ENCODE measurements around the gene MAML3. TPM values are rescaled to one million over a fixed set of nuclear protein-coding genes. Genes with fewer than 3 reads are reported as not detected.

MAML3 gene
- total RNA-seq, 2 experiments from 2014 or later, result 2.5 to 2.9 TPM

- H3K27me3 Mint-ChIP-seq, result no peaks in the 10 kb centered on the region
- H3K4me1 ChIP-seq (ENCODE audit: insufficient read depth, low read length), result no peaks in the 10 kb centered on the region
- H3K36me3 Mint-ChIP-seq (ENCODE audit: low read depth), result no peaks in the 10 kb centered on the region
- ChIA-PET CTCF (interaction anchor here (0.7 to 1.1 kb wide), 2 partner anchors 77 to 401 kb away, joined by 3 read pairs; partner anchors contain the start of gene ELMOD2), POLR2A (interaction anchor here (0.8 to 2.8 kb wide), 5 partner anchors 10 to 113 kb away, joined by 3 to 13 read pairs (median 4); partner anchors contain the start of gene MAML3)
- ATAC-seq (ENCODE audit: poor library complexity) (peak; percentile 39), DNase-seq (no peak)
- peaks cover 15% of the 10 kb centered on the region for H3K4me1 Mint-ChIP-seq (ENCODE audit: low read depth)
- no peak overlapping the region for H3K27ac Mint-ChIP-seq
- no peak overlapping the region for H3K4me3 ChIP-seq (ENCODE audit: low read length)
- H3K4me3 Mint-ChIP-seq, result peak overlapping the region; percentile 4
- H3K9me3 ChIP-seq (ENCODE audit: control insufficient read depth in 1 of 2, insufficient read depth in 1 of 2, low read length in 2 of 2), result no peaks in the 10 kb centered on the region
- H3K27ac ChIP-seq (ENCODE audit: low read depth in 1 of 2, low read length in 2 of 2), result no peak overlapping the region
- H3K9me3 Mint-ChIP-seq, result no peaks in the 10 kb centered on the region
- intact Hi-C loops (cut with DNase I, micrococcal nuclease), result loop anchor here in 1 of 2 experiments (1.0 kb wide), 1 partner anchor 27 kb away; no protein-coding TSS in a partner anchor
- TF ChIP-seq CTCF (IDR thresholded peaks at IDR 0.05), result no peak
- H3K27me3 ChIP-seq (ENCODE audit: control insufficient read depth in 1 of 2, insufficient read depth in 2 of 2, low read length in 2 of 2), result no peaks in the 10 kb centered on the region
- no peaks in the 10 kb centered on the region for H3K36me3 ChIP-seq (ENCODE audit: insufficient read depth, low read length)
Measured at GRCh38 chr4:140122891-140123290, 31.1 kb downstream of the MAML3 start.

GRCh38 chr4:140121646-140122045 is 32.3 kb downstream of the MAML3 start:
- Mint-ChIP-seq H3K4me1 (ENCODE audit: low read depth) (peaks cover 22% of the 10 kb centered on the region), H3K9me3 (no peaks in the 10 kb centered on the region), H3K4me3 (no peak overlapping the region), H3K36me3 (ENCODE audit: low read depth) (no peaks in the 10 kb centered on the region), H3K27ac (no peak overlapping the region), H3K27me3 (no peaks in the 10 kb centered on the region)
- no peak for DNase-seq
- H3K27me3 ChIP-seq (ENCODE audit: control insufficient read depth in 1 of 2, insufficient read depth in 2 of 2, low read length in 2 of 2), result no peaks in the 10 kb centered on the region
- H3K4me3 ChIP-seq (ENCODE audit: low read length), result no peak overlapping the region
- CTCF ChIA-PET, result no interaction called here
- H3K9me3 ChIP-seq (ENCODE audit: control insufficient read depth in 1 of 2, insufficient read depth in 1 of 2, low read length in 2 of 2), result no peaks in the 10 kb centered on the region
- H3K4me1 ChIP-seq (ENCODE audit: insufficient read depth, low read length), result no peaks in the 10 kb centered on the region
- intact Hi-C loops (cut with DNase I, micrococcal nuclease), result no loop called here
- no peak for TF ChIP-seq CTCF (IDR thresholded peaks at IDR 0.05)
- H3K36me3 ChIP-seq (ENCODE audit: insufficient read depth, low read length), result no peaks in the 10 kb centered on the region
- POLR2A ChIA-PET, result no interaction called here
- no peak overlapping the region for H3K27ac ChIP-seq (ENCODE audit: low read depth in 1 of 2, low read length in 2 of 2)
- no peak for ATAC-seq (ENCODE audit: poor library complexity)

DNA sequence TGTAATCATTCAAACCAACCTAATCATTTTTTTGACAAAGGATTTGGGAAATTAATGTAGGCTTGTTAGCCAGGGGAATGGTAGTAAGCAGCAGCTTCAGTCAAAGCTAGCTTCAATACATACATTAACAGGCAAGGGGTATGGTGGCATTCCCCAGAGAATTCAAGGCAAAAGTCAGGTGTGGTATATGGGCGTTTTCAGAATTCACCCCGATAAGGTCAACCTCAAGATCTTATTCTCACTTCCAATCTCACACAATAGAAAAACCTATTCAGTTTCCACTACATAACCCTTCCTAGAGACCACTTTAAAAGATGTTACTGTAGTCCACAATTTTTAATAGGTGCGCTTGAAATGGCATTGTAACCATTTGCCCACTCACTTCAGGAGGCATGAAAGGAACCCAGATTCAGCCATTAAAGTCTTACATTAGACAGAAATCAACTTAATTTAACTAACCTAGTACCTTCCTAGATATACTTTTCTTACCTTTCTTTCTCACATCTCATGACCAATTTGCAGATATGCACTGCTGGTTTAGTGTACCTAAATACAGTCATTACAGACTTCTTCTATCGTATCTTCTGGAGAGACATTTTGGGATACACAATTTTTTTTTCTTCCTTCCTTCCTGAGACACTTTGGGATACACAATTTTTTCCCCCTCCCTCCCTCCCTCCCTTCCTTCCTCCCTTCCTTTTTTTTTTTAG is 34.9 kb downstream of the MAML3 start:
- DNase-seq, result no peak
- Histone ChIP-seq H3K4me1 (ENCODE audit: insufficient read depth, low read length) (peaks cover 4% of the 10 kb centered on the region), H3K27ac (ENCODE audit: low read depth in 1 of 2, low read length in 2 of 2) (no peak overlapping the region), H3K36me3 (ENCODE audit: insufficient read depth, low read length) (no peaks in the 10 kb centered on the region), H3K4me3 (ENCODE audit: low read length) (no peak overlapping the region), H3K27me3 (ENCODE audit: control insufficient read depth in 1 of 2, insufficient read depth in 2 of 2, low read length in 2 of 2) (no peaks in the 10 kb centered on the region), H3K9me3 (ENCODE audit: control insufficient read depth in 1 of 2, insufficient read depth in 1 of 2, low read length in 2 of 2) (no peaks in the 10 kb centered on the region)
- no peaks in the 10 kb centered on the region for H3K9me3 Mint-ChIP-seq
- peaks cover 27% of the 10 kb centered on the region for H3K4me1 Mint-ChIP-seq (ENCODE audit: low read depth)
- CTCF ChIA-PET, result no interaction called here
- no peak overlapping the region for H3K27ac Mint-ChIP-seq
- intact Hi-C loops (cut with DNase I, micrococcal nuclease), result no loop called here
- H3K4me3 Mint-ChIP-seq, result no peak overlapping the region
- no peak for TF ChIP-seq CTCF (IDR thresholded peaks at IDR 0.05)
- H3K27me3 Mint-ChIP-seq, result no peaks in the 10 kb centered on the region
- no peaks in the 10 kb centered on the region for H3K36me3 Mint-ChIP-seq (ENCODE audit: low read depth)
- ATAC-seq (ENCODE audit: poor library complexity), result no peak
- POLR2A ChIA-PET, result interaction anchor here (0.6 kb wide), 1 partner anchor 10 kb away, joined by 4 read pairs; no protein-coding TSS in a partner anchor

Data from CD4-positive, alpha-beta T cell (primary cell).